ENCODE data around the gene EFCAB7.

GRCh38 chr1:63601463-63601862 lies 78.1 kb downstream of the EFCAB7 start:
- no peak for TF ChIP-seq CTCF (IDR thresholded peaks at IDR 0.05 in 8 of 11, conservative IDR thresholded peaks at IDR 0.05 in 3 of 11)
- no peak for TF ChIP-seq POLR2A (IDR thresholded peaks at IDR 0.05)
- TF ChIP-seq POLR2AphosphoS5 (IDR thresholded peaks at IDR 0.05), result no peak
